ENCODE results near the gene KLHL3.

- TF ChIP-seq CTCF (IDR thresholded peaks at IDR 0.05) = no peak
- no peak for TF ChIP-seq POLR2A (IDR thresholded peaks at IDR 0.05)
These were observed 154.1 kb downstream of the KLHL3 start for GRCh38 chr5:137581776-137582175.

Data from upper lobe of left lung (tissue), 4 donors.